OCI-LY7 (cell line): ENCODE results near the gene TBC1D20.

Experiments used
- CTCF ChIP-seq: fragments of 200-600 bp; sonication (generic); conservative IDR thresholded peaks from 2 replicates; pipeline ENCODE4 v1.5.1; 2014; ENCODE audit warnings: mild to moderate bottlenecking, antibody characterized with exemption, low read length, moderate library complexity, mixed read lengths
- EZH2phosphoT487 ChIP-seq: fragments of 200-600 bp; sonication (generic); IDR thresholded peaks from 2 replicates; pipeline ENCODE4 v1.6.1; 2018; ENCODE audit warnings: low read depth, borderline replicate concordance, mild to moderate bottlenecking, mixed run types, antibody characterized with exemption, low read length, moderate library complexity, mixed read lengths

- no peak for TF ChIP-seq CTCF
- TF ChIP-seq EZH2phosphoT487: no peak
Observed at GRCh38 chr20:399182-399707, 63.1 kb downstream of the TBC1D20 start.
